HG03575 (cell line): ENCODE measurements around the gene STXBP4.

Experiments
- ATAC-seq: cut with Tn5 transposase; IDR thresholded peaks from one replicate; pipeline ENCODE4 v1.9.1; 2021; ENCODE audit not compliant: unreplicated experiment, insufficient number of reproducible peaks, low FRiP score; ENCODE audit errors: extremely low read depth

The STXBP4 gene

DNA sequence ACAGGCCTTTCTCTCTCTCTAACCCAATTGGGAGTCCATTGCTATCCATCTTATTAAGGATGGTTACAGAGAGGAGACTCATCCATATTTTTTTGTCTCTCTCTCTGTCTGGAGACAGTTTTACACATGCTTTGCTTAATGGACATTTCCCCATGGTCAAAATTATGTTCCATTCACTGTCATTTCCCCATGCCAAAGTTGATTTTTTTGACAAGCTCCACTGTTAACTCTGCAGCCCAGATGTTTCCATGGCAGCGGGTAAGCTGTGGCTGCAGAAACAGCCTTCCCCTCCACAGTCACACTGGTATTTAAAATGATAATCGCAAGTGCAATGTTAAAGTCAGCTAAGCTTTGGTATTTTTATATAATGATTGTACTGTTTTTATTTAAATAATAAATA, 232.3 kb downstream of the STXBP4 start:
- no peak for ATAC-seq

DNA sequence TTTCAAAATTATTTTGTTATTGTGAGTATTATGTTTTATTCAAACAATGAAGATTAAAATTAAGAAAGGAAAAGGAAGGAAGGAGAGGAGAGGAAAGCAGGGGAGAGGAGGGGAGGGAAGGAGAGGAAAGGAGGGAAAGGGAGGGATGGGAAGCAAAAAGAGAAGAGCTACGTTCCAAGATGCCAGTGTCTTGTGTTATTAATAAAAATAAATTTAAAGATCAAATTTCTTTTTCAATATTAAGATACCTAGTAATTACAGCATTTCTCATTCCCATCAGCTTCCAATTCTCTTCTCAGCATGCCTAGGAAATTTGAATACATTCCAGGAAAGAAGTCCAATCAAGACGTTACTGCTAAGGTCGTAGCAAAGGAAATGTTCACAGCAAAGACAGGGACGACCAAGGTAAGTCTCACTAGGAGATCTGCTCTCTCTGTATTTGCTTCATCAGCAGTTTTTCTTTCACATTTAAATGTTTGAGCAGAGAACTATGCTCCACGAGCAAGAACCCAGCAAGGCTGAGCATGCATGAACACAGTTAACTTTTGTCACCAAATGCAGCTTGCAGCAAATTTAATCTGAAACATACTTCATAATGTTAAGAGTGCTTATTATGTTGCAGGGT, 232.9 kb downstream of the STXBP4 start:
- ATAC-seq, result no peak

DNA sequence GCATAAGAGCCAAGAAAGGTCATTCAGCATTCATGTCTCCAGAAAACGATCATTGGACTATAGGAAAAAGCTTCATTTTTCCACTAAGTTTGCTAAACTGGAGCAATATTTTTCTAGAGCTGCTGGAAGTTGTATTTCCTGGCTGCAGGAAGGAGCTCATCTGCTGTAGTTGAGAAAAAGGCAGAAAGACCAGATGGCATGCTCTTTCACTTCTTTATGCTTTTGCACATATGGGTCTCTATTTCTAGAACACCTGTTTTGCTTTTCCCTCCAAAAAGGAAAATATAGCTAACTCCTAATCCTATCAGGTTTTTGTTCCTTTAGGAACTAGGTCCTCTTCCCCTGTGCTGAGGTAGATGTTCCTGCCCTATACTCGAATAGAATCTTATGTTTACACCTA, 234.3 kb downstream of the STXBP4 start:
- no peak for ATAC-seq

DNA sequence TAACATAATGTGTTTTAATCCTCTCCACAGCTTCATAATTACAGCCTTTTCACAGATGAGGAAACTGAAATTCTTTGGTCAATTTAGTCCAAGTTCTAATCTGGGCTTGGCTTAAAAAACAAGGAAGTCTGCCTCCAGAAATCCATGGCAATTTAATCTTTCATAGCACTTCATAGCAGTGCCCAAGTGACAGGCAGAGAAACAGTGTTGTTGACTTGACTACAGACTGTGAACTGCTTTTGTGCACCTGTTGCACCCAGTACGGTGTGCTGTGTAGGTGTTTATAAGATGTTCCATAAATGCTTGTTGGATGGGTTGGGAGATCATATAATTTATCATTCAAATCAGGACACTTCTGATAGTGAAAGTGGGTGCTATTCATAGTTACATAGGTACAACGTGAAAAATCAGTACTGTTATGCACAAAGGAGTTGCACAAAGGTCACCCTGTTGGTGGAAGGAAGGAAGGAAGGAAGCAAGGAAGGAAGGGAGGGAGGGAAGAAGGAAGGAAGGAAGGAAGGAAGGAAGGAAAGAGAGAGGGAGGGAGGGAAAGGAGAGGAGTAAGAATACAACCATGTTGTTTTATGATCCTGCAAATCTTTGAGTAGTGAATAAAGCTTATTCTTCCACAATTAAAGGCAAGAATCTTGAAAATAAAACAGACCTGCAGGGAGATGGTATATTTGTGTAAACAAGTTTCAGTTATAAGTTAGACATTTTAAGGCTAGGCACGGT, 239.7 kb downstream of the STXBP4 start:
- no peak for ATAC-seq

DNA sequence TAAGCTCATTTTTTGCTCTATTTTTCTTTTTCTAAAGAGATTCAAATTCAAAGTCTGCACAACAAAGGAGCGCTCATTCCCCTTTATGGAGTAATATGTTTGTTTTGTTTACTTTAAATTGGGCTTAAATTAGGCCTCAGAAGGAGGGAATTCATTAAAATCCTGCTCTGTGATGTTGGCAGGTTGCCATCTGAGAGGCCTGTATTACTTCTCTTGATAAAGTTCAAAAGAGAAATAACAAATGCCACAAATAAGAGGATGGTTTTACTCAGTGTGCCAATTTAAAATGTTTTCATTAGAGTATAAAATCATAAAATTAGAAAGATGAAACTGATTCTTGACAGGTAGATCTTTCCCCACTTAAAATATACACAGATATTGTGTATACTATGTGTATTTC, 241.7 kb downstream of the STXBP4 start:
- ATAC-seq, result no peak

DNA sequence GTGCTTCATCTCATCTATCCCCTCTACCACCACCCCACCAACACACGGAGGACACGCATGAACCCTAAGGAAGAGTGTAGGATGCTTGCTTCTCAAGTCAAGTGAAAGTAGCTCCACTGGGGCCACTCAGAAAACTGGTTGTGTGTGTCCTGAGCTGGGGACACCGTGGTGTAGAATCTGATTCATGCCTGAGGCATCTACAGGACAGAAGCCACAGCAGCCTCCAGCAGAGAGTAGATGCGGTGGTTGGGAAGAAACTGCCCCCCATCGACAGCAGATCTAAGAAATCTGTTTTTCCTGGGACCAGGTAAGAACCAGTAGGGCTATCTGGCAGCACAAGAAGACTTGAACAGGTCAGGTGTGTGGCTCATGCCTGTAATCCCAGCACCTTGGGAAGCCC, 244.3 kb downstream of the STXBP4 start:
- ATAC-seq, result no peak

DNA sequence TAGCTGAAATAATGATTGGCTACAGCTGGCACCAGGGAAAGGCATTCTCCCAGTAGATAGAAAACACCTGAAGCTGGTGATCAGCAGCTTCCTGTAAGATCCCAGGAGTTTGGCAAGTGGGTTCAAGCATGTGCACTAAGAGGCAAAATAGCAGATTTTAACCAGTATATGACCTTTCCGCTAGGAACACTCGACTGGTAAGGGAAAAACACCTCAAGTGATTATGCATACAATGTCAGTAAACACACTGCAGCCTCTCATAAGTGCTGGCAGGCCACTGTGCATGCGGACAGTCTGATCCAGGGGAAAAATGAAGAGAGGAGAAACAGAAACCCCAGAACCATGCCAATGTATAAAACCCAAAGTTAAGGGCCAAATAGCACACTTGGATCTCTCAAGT, 247.1 kb downstream of the STXBP4 start:
- ATAC-seq, result no peak

DNA sequence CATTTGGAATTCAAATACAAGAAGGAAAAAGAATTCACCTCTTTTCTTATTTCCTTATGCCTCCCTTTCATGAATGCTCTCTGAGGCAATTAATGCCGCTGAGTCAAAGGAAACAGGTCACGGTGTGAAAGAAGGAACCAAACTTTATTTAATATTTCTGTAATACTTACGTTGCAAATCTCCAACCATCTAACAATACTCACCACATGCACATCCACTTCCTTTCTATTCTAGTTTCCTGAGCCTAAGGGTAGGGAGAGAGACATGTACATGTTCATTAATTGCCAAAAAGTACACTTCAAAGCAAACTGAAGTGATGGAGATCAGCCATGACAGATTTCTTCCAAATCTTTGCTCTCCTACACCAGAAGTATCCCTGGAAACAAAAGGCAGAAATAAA, 248.3 kb downstream of the STXBP4 start:
- ATAC-seq, result no peak

DNA sequence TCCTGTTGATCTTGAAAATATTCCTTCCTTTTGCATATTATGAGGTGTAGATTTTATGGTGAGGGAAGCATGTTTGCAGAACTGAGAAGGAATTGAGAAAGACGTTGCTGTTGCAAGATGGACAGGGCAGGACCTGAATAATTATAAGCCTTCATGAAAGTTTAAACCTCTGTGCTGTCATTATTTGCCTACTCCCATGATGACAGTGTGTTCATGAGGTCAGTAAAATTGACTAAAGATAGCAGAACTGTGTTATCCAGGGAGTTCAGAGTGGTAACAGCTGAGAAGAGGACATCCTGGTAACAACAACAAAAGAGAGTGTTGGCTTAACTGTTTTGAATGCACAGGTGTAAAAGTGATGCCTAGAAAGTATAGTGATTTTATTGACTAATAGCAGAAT, 250.9 kb downstream of the STXBP4 start:
- no peak for ATAC-seq

DNA sequence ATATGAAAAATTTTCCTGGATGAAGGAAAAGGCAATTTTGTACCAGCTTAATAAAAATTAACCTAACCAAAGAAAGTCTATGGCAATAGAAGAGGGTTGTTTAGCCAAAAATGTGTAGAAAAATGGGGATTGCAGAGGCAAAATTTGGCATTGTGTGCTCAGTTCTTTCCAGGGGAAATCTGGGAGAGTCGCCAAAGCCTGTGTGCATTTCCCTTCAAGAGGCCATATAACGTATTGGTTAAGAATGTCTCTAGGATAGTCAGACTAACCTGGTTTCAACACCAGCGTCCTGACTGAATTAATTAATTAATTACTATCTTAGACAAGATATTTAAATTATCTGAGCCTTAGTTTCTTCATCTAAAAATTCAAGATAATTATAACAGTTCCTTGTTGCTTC, 251.4 kb downstream of the STXBP4 start:
- no peak for ATAC-seq
